OCI-LY7 (cell line): ENCODE data around the gene RNF148.

Experiments used
- CTCF ChIP-seq: fragments of 200-600 bp; sonication (generic); conservative IDR thresholded peaks from 2 replicates; pipeline ENCODE4 v1.5.1; 2014; ENCODE audit warnings: mild to moderate bottlenecking, antibody characterized with exemption, low read length, moderate library complexity, mixed read lengths
- EZH2phosphoT487 ChIP-seq: fragments of 200-600 bp; sonication (generic); IDR thresholded peaks from 2 replicates; pipeline ENCODE4 v1.6.1; 2018; ENCODE audit warnings: low read depth, borderline replicate concordance, mild to moderate bottlenecking, mixed run types, antibody characterized with exemption, low read length, moderate library complexity, mixed read lengths

- TF ChIP-seq CTCF (no peak), EZH2phosphoT487 (no peak)
These were observed 49.8 kb downstream of the RNF148 start for GRCh38 chr7:122652876-122653275.
